GM12878 (cell line): Measurements from ENCODE around the gene AOAH. TPM values are rescaled to one million over a fixed set of nuclear protein-coding genes. Genes with fewer than 3 reads are reported as not detected.
A peak's percentile ranks its signal among the peaks of the same experiment; 100 is the strongest.

Experiments used
- ATAC-seq: fragments of 200-7000 bp; cut with Tn5 transposase; 3 replicates; pipeline ENCODE4 v1.9.1; 2020; ENCODE audit warnings: mild to moderate bottlenecking, moderate library complexity
- BruUV-seq: library from RNA; stranded (reverse); fragments of 400-500 nt; replicated peaks from 2 replicates; lab custom pipeline; 2021; lab: Mats Ljungman, UMichigan
- CTCF ChIA-PET: fragments of 300-600 bp; sonication (Branson Sonifier 250); formaldehyde crosslinking; extraction: SDS; loops from one replicate; lab custom pipeline; 2021; ENCODE audit warnings: inconsistent platforms; lab: Yijun Ruan, JAX
- POLR2A ChIA-PET: fragments of 350-600 bp; formaldehyde crosslinking; extraction: SDS; loops from one replicate; lab custom pipeline; 2021; ENCODE audit warnings: inconsistent platforms; lab: Charles Lee
- RAD21 ChIA-PET: fragments of 300-600 bp; sonication (Branson Sonifier 250); formaldehyde crosslinking; loops from one replicate; lab custom pipeline; 2023; ENCODE audit warnings: antibody characterized with exemption; ENCODE audit not compliant: unreplicated experiment; lab: Charles Lee
- SMC1A ChIA-PET: fragments of 300-600 bp; sonication (Branson Sonifier 250); formaldehyde crosslinking; loops from one replicate; lab custom pipeline; 2023; ENCODE audit not compliant: unreplicated experiment, uncharacterized antibody; lab: Charles Lee
- DNase-seq: peaks from one replicate; pipeline ENCODE4 v3.0.0-alpha.2; 2011; ENCODE audit warnings: low read depth, low spot score
- FAIRE-seq: peaks from 3 replicates; lab custom pipeline; 2011; peaks lifted over from hg19 to GRCh38; lab: Jason Lieb, UNC
- H2AFZ ChIP-seq: 2 replicates; pipeline ENCODE4 v1.6.0; 2011; ENCODE audit warnings: low read depth, low read length, control low read depth; ENCODE audit not compliant: control insufficient read depth
- H3K27ac ChIP-seq: 2 replicates; pipeline ENCODE4 v1.5.1; 2011; ENCODE audit warnings: control low read depth; ENCODE audit not compliant: control insufficient read depth, insufficient read depth
- H3K27me3 ChIP-seq, 2 experiments: replicated peaks in 1 of 2; 2 replicates each; pipeline versions ENCODE4 v1.6.0 to v1.6.1; 2011; ENCODE audit warnings: low read length in 1 of 2; ENCODE audit not compliant: control insufficient read depth in 2 of 2, insufficient read depth in 2 of 2
- H3K36me3 ChIP-seq, 2 experiments: 2 replicates each; pipeline ENCODE4 v1.5.1; 2011; ENCODE audit warnings: low read length in 1 of 2; ENCODE audit not compliant: control insufficient read depth in 2 of 2, insufficient read depth in 2 of 2
- H3K4me1 ChIP-seq: 2 replicates; pipeline ENCODE4 v1.6.1; 2011; ENCODE audit warnings: mild to moderate bottlenecking, low read length, moderate library complexity, mixed read lengths; ENCODE audit not compliant: control insufficient read depth, insufficient read depth
- H3K4me2 ChIP-seq: 2 replicates; pipeline ENCODE4 v1.6.0; 2011; ENCODE audit warnings: control low read depth; ENCODE audit not compliant: control insufficient read depth, insufficient read depth
- H3K4me3 ChIP-seq: fragments of 200-600 bp; sonication (generic); 2 replicates; pipeline ENCODE4 v1.5.1; 2016
- H3K79me2 ChIP-seq: 2 replicates; pipeline ENCODE4 v1.6.0; 2011; ENCODE audit warnings: low read length; ENCODE audit not compliant: control insufficient read depth, insufficient read depth
- H3K9ac ChIP-seq: 2 replicates; pipeline ENCODE4 v1.8.0; 2011; ENCODE audit warnings: low read length, control low read depth, mixed read lengths; ENCODE audit not compliant: control insufficient read depth, insufficient read depth
- H3K9me3 ChIP-seq: replicated peaks from 3 replicates; pipeline ENCODE4 v1.5.1; 2011; ENCODE audit warnings: mild to moderate bottlenecking, low read length; ENCODE audit not compliant: control insufficient read depth, insufficient read depth
- H4K20me1 ChIP-seq: 2 replicates; pipeline ENCODE4 v1.6.0; 2011; ENCODE audit not compliant: control insufficient read depth, insufficient read depth
- ETV6 ChIP-seq, 2 experiments: fragments of 450-650 bp in 1 of 2; IDR thresholded peaks in 1 of 2; conservative IDR thresholded peaks in 1 of 2; 2 replicates each; pipeline ENCODE4 v1.6.1; 2014; ENCODE audit warnings: antibody characterized with exemption in 1 of 2, borderline replicate concordance in 1 of 2, low read depth in 1 of 2, mild to moderate bottlenecking in 1 of 2, moderate library complexity in 1 of 2
- HCFC1 ChIP-seq: fragments of 150-350 bp; IDR thresholded peaks from 2 replicates; pipeline ENCODE4 v1.6.1; 2014; ENCODE audit warnings: low read length
- MTA2 ChIP-seq: fragments of 450-650 bp; IDR thresholded peaks from 2 replicates; pipeline ENCODE4 v1.6.1; 2016; ENCODE audit warnings: low read depth, mild to moderate bottlenecking, moderate library complexity
- MYC ChIP-seq: IDR thresholded peaks from 2 replicates; pipeline ENCODE4 v1.6.1; 2011; ENCODE audit warnings: mild to moderate bottlenecking, low read length, moderate library complexity, inconsistent platforms; ENCODE audit not compliant: insufficient read depth, insufficient replicate concordance, insufficient read length, severe bottlenecking
- RBBP5 ChIP-seq: fragments of 200-600 bp; sonication (generic); conservative IDR thresholded peaks from 2 replicates; pipeline ENCODE4 v1.6.1; 2016
- SIX5 ChIP-seq: IDR thresholded peaks from 2 replicates; pipeline ENCODE4 v1.6.1; 2011; ENCODE audit warnings: mild to moderate bottlenecking, low read depth, low read length, moderate library complexity; ENCODE audit not compliant: severe bottlenecking
- TCF3 ChIP-seq: IDR thresholded peaks from 2 replicates; pipeline ENCODE4 v1.6.1; 2012; ENCODE audit warnings: low read depth, mild to moderate bottlenecking, low read length, borderline replicate concordance; ENCODE audit not compliant: insufficient read depth
- WGBS: methylation state at CpG from one replicate; pipeline ENCODE4 v1.1.6; 2016; ENCODE audit warnings: low lambda C conversion rate; ENCODE audit not compliant: insufficient replicate concordance, insufficient coverage; ENCODE audit errors: missing lambda C conversion rate; 5-methylcytosine and 5-hydroxymethylcytosine counted together
- in situ Hi-C: fragments of 300-500 bp; cut with MboI; formaldehyde crosslinking; loops from 9 replicates; pipeline ENCODE4 v1.14.3; 2018; ENCODE audit warnings: mixed read lengths
- intact Hi-C: fragments of 100-400 bp; cut with micrococcal nuclease; formaldehyde crosslinking; loops from one replicate; pipeline ENCODE4 v1.14.2; 2022; ENCODE audit not compliant: unreplicated experiment
- polyA plus RNA-seq, 11 experiments: library from polyadenylated mRNA; depleted of rRNA in 4 of 11; unstranded in 6 of 11; stranded (reverse) in 5 of 11; fragments of >200 nt; fragmentation: Nextera tagmentation in 4 of 11; fragmentation: Illumina TruSeq in 1 of 11; extraction: Ambion mirVana in 4 of 11; extraction: Trizol in 1 of 11; gene quantifications; 1 replicate in 1 of 11; 2 replicates in 10 of 11; pipeline versions ENCODE4 v1.2.1 to v1.2.3, GENCODE V29; 2011 to 2016; ENCODE audit warnings: inconsistent platforms in 2 of 11, missing spikeins in 2 of 11, low read depth in 1 of 11
- total RNA-seq, 4 experiments: library from RNA; depleted of rRNA in 3 of 4; stranded (reverse); fragments of >200 nt in 3 of 4; fragmentation: Illumina TruSeq in 1 of 4; extraction: Trizol in 1 of 4; gene quantifications; 2 replicates each; pipeline versions ENCODE4 v1.2.1 to v1.2.3, GENCODE V29; 2013 to 2021
- TF ChIP-seq, protein P1 (sequence below): fragments of 450-650 bp; conservative IDR thresholded peaks from 2 replicates; pipeline ENCODE4 v1.6.1; 2017; ENCODE audit warnings: mild to moderate bottlenecking, moderate library complexity

The AOAH gene
- total and polyA plus RNA-seq, 10 of the 15 experiments (the other 5 are each of a cell fraction or from before 2014, with no cell fraction given), result 0.32 to 2.8 (median 1.4) TPM

DNA sequence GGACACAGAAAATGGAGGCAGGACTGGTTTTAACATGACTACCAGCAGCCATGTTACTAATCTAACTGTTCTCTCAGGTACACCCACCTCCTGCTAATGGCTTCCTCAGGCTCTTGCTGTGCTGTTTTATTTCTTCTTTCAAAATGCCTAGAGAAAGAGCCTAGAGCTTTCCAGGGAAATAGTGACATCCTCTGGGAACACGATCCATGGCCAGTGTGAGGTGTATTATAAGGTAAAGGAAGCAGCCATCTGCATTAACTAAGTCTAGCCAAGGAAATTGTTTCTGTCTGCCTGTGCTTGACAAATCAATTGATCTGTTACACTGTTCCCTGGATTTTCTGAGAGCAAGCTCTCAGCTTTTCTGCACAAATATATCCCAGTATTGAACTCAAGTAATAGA lies 42.2 kb upstream of the AOAH start:
- CTCF ChIA-PET, result interaction anchor here (1.2 kb wide), 1 partner anchor 17 kb away, joined by 3 read pairs; no protein-coding TSS in a partner anchor
- ATAC-seq, result no peak
- POLR2A ChIA-PET, result no interaction called here

DNA sequence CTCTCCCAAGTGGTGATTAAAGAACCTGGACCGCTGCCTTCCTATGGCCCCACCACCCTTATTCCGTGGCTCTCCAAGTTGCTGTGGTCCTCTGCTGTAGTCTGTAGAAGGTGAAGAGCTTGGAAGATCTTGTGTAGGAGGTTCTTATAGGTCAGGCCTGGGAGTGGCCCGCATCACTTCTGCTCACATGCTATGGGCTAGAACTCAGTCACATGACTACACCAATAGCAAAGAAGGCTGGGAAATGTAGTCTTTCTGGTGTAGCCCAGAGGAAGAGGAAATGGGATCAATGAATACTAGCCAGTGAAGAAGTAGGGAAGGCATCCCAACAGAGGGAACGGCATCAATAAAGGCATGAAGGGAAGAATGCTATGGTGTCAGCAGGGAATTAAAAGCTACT lies 41.3 kb upstream of the AOAH start:
- TF ChIP-seq SIX5 (peak; percentile 26), HCFC1 (0 out of 2 replicates have a peak, but pooled peaks have one; percentile 23), TCF3 (no peak)
- TF ChIP-seq, protein P1, sequence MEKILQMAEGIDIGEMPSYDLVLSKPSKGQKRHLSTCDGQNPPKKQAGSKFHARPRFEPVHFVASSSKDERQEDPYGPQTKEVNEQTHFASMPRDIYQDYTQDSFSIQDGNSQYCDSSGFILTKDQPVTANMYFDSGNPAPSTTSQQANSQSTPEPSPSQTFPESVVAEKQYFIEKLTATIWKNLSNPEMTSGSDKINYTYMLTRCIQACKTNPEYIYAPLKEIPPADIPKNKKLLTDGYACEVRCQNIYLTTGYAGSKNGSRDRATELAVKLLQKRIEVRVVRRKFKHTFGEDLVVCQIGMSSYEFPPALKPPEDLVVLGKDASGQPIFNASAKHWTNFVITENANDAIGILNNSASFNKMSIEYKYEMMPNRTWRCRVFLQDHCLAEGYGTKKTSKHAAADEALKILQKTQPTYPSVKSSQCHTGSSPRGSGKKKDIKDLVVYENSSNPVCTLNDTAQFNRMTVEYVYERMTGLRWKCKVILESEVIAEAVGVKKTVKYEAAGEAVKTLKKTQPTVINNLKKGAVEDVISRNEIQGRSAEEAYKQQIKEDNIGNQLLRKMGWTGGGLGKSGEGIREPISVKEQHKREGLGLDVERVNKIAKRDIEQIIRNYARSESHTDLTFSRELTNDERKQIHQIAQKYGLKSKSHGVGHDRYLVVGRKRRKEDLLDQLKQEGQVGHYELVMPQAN, result no peak
- DNase-seq (no peak), FAIRE-seq (no peak), ATAC-seq (peak; percentile 47)
- Histone ChIP-seq H3K4me1 (no peaks in the 10 kb centered on the region), H3K4me2 (no peak overlapping the region), H3K36me3 (no peaks in the 10 kb centered on the region), H2AFZ (no peak overlapping the region), H3K9ac (no peak overlapping the region), H3K4me3 (no peak overlapping the region), H3K9me3 (no peaks in the 10 kb centered on the region), H4K20me1 (no peaks in the 10 kb centered on the region), H3K79me2 (no peaks in the 10 kb centered on the region), H3K27me3 (no peaks in the 10 kb centered on the region), H3K27ac (no peak overlapping the region)
- 34% methylated on average over 4 of the region's 4 CpGs for WGBS
- ChIA-PET SMC1A (no interaction called here), CTCF (interaction anchor here (1.2 kb wide), 1 partner anchor 16 kb away, joined by 3 read pairs; no protein-coding TSS in a partner anchor), POLR2A (interaction anchor here (0.5 kb wide), 1 partner anchor 199 kb away, joined by 5 read pairs; no protein-coding TSS in a partner anchor), RAD21 (no interaction called here)
- no TSS peak for BruUV-seq
- intact Hi-C loops (no loop called here), in situ Hi-C loops (no loop called here)

More for the DNA sequence above, 42.2 kb upstream of the AOAH start:
- intact Hi-C loops, result no loop called here
- Histone ChIP-seq H3K27ac (no peak overlapping the region), H3K9me3 (no peaks in the 10 kb centered on the region), H3K4me1 (no peaks in the 10 kb centered on the region), H3K9ac (no peak overlapping the region), H3K36me3 (no peaks in the 10 kb centered on the region), H3K4me2 (no peak overlapping the region), H4K20me1 (no peaks in the 10 kb centered on the region), H2AFZ (no peak overlapping the region), H3K4me3 (no peak overlapping the region), H3K79me2 (no peaks in the 10 kb centered on the region), H3K27me3 (no peaks in the 10 kb centered on the region)
- TF ChIP-seq MYC (no peak), MTA2 (no peak), ETV6 (conservative IDR thresholded peaks at IDR 0.05 in 1 of 2, IDR thresholded peaks at IDR 0.05 in 1 of 2; ENCODE audit: borderline replicate concordance in 1 of 2, low read depth in 1 of 2) (no peak), RBBP5 (no peak)
- ChIA-PET RAD21 (no interaction called here), SMC1A (interaction anchor here (1.0 to 1.6 kb wide), 2 partner anchors 19 to 40 kb away, joined by 3 to 5 read pairs; no protein-coding TSS in a partner anchor)
- DNase-seq, result no peak
- in situ Hi-C loops, result no loop called here
- no TSS peak for BruUV-seq
- 5% methylated on average over 1 of the region's 1 CpG for WGBS
- no peak for FAIRE-seq
